GM19240 (cell line): Measurements from ENCODE around the gene PTCH1.

Source experiments
- DNase-seq: peaks from one replicate; pipeline ENCODE4 v3.0.0; 2011; ENCODE audit warnings: low spot score; ENCODE audit not compliant: insufficient read length

The PTCH1 gene

GRCh38 chr9:95409650-95410426 is 106.9 kb downstream of the PTCH1 start:
- DNase-seq: no peak

- DNase-seq: no peak
These were observed 109.2 kb downstream of the PTCH1 start for GRCh38 chr9:95407524-95407923.

- DNase-seq: no peak
These were observed 110.7 kb downstream of the PTCH1 start for GRCh38 chr9:95406121-95406520.

GRCh38 chr9:95399261-95399660 is 117.5 kb downstream of the PTCH1 start:
- DNase-seq: no peak
